Measurements from ENCODE around the gene ELMO1.

DNA sequence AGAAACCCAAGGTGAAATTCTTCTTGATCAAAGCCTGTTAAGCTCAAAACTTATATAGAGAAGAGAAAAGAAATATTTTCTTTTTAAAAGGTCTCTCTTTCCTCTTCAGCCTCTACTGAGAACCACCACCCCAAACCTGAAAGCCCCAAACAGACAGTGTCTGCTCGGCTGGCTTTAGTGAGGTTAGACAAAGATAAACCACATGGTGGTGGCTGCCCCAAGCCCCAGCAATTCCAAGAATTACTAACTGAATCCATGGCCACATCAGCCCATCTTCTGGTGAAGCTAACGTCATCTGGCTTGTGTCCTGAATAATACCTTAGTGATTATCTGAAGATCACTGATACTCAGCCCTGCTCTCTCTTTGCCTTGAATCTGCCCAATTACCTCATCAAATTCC is 275.0 kb downstream of the ELMO1 start:
- TF ChIP-seq, protein P1, sequence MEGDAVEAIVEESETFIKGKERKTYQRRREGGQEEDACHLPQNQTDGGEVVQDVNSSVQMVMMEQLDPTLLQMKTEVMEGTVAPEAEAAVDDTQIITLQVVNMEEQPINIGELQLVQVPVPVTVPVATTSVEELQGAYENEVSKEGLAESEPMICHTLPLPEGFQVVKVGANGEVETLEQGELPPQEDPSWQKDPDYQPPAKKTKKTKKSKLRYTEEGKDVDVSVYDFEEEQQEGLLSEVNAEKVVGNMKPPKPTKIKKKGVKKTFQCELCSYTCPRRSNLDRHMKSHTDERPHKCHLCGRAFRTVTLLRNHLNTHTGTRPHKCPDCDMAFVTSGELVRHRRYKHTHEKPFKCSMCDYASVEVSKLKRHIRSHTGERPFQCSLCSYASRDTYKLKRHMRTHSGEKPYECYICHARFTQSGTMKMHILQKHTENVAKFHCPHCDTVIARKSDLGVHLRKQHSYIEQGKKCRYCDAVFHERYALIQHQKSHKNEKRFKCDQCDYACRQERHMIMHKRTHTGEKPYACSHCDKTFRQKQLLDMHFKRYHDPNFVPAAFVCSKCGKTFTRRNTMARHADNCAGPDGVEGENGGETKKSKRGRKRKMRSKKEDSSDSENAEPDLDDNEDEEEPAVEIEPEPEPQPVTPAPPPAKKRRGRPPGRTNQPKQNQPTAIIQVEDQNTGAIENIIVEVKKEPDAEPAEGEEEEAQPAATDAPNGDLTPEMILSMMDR (conservative IDR thresholded peaks at IDR 0.05; ENCODE audit: low read depth, low read length) = no peak
- TF ChIP-seq EZH2 (IDR thresholded peaks at IDR 0.05; ENCODE audit: borderline replicate concordance, low read depth, low read length, poor library complexity, severe bottlenecking) = no peak

All from A673 (cell line).